Upper lobe of left lung (tissue), 6 donors: ENCODE data around the gene DHX29. TPM values are rescaled to one million over a fixed set of nuclear protein-coding genes. Genes with fewer than 3 reads are reported as not detected.

Experiments used
- ATAC-seq, 2 donors: fragments of 200-7000 bp; cut with Tn5 transposase; one replicate each; pipeline ENCODE4 v1.9.1; 2022; ENCODE audit warnings: mild to moderate bottlenecking in 2 of 2, moderate library complexity in 2 of 2; ENCODE audit not compliant: low FRiP score in 2 of 2
- DNase-seq, 2 donors: peaks; one replicate each; pipeline ENCODE4 v3.0.0-alpha.2; 2019 to 2020
- H3K27ac ChIP-seq, 4 donors: fragments of 200-600 bp; sonication (generic); one replicate each; pipeline ENCODE4 v1.5.1; 2016 to 2019
- H3K27me3 ChIP-seq, 4 donors: fragments of 200-600 bp; sonication (generic); one replicate each; pipeline ENCODE4 v1.5.1; 2017 to 2019
- H3K36me3 ChIP-seq, 4 donors: fragments of 200-600 bp; sonication (generic); one replicate each; pipeline ENCODE4 v1.5.1; 2016 to 2019
- H3K4me1 ChIP-seq, 4 donors: fragments of 200-600 bp; sonication (generic); one replicate each; pipeline ENCODE4 v1.5.1; 2018 to 2019
- H3K4me3 ChIP-seq, 4 donors: fragments of 200-600 bp; sonication (generic); one replicate each; pipeline ENCODE4 v1.5.1; 2017 to 2019; ENCODE audit warnings: mild to moderate bottlenecking in 2 of 4, moderate library complexity in 1 of 4
- H3K9me3 ChIP-seq, 4 donors: fragments of 200-600 bp; sonication (generic); one replicate each; pipeline ENCODE4 v1.5.1; 2018 to 2019
- CTCF ChIP-seq, 6 experiments: fragments of 450-650 bp in 4 of 6; fragments of 200-600 bp in 2 of 6; sonication (generic) in 2 of 6; IDR thresholded peaks; one replicate each; pipeline ENCODE4 v1.5.1; 2016 to 2019; ENCODE audit warnings: antibody characterized with exemption in 6 of 6
- EP300 ChIP-seq, 4 donors: sonication (generic); formaldehyde crosslinking; IDR thresholded peaks; one replicate each; pipeline ENCODE4 v1.5.1; 2017; ENCODE audit warnings: antibody characterized with exemption in 4 of 4, control low read depth in 2 of 4
- POLR2A ChIP-seq, 4 donors: fragments of 450-650 bp; IDR thresholded peaks; one replicate each; pipeline ENCODE4 v1.5.1; 2016 to 2017; ENCODE audit warnings: antibody characterized with exemption in 4 of 4, mild to moderate bottlenecking in 2 of 4
- POLR2AphosphoS5 ChIP-seq, 2 donors: sonication (generic); formaldehyde crosslinking; IDR thresholded peaks; one replicate each; pipeline ENCODE4 v1.5.1; 2017; ENCODE audit warnings: antibody characterized with exemption in 2 of 2
- WGBS, 2 donors: methylation state at CpG; one replicate each; pipeline ENCODE4 v1.1.5; 2017 to 2018; 5-methylcytosine and 5-hydroxymethylcytosine counted together
- total RNA-seq, 6 donors: library from RNA; depleted of rRNA in 4 of 6; stranded (reverse); fragments of >200 nt in 4 of 6; gene quantifications; one replicate each; pipeline versions ENCODE4 v1.1.0 to v1.2.1, GENCODE V29; 2016 to 2021
- donor health status: DM: no; HTN: no; CAD: no; lungs with moderate emphysema.
- donor health status: DM: no; HTN: yes; CAD: no; lungs with severe emphysema.

The DHX29 gene
- total RNA-seq, 6 donors from 2014 or later: 19.5 to 36.7 (median 24.1) TPM

DNA sequence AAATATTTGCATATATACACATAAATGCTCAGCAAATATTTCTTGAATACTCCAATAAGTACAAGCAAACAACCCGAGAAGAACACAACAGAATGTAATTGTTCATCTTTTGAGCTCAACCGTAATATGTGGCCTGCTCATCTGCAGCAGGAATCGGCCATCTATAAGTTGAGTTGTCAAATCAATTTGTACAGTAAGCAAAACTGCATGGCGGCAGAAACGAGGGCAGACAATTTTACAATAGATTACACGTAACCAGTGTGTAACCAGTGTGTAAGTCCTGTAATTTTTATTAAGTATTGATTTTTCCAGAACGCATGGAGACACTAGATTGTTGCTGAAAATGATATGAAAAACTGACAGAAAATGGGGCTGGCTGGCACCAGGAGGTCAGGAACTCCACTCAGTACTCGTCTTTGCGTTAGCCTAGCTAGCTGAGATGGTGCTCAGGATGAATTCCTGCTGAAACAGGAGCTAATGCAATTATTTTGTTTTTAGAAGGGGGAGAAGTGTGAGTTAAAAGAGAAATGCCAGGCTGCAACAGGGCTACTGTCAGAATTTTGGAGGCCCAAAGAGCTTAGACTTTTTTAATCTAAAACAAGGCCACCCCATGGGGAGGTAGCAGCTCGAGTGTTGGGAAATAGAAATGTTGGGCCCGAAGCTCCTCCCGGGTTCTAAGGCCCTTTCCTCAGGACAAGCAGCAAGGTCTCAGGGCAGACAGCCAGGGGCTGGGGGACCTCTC is 682 bp downstream of the DHX29 start:
- DNase-seq: no peak
- Histone ChIP-seq H3K9me3 (no peaks in the 10 kb centered on the region), H3K27me3 (no peaks in the 10 kb centered on the region), H3K36me3 (no peaks in the 10 kb centered on the region), H3K4me3 (peak overlapping the region; percentile 62 to 80 (median 70)), H3K4me1 (peaks cover 48 to 69% (median 56%) of the 10 kb centered on the region in 4 donors), H3K27ac (peak overlapping the region; percentile 89 to 96 (median 94))
- ATAC-seq: no peak
- WGBS, 2 donors: 11 to 12% methylated on average over 11 to 12 of the region's 12 CpGs
- no peak for TF ChIP-seq POLR2AphosphoS5 (IDR thresholded peaks at IDR 0.05)
- no peak for TF ChIP-seq CTCF (IDR thresholded peaks at IDR 0.05)
- no peak for TF ChIP-seq EP300 (IDR thresholded peaks at IDR 0.05)
- no peak for TF ChIP-seq POLR2A (IDR thresholded peaks at IDR 0.05)

GRCh38 chr5:55305345-55305744 is 2.1 kb downstream of the DHX29 start:
- 49 to 56% methylated on average over 4 of the region's 4 CpGs for WGBS, 2 donors
- H3K9me3 ChIP-seq: no peaks in the 10 kb centered on the region
- H3K4me1 ChIP-seq: peaks cover 47 to 62% (median 50%) of the 10 kb centered on the region in 4 donors
- TF ChIP-seq POLR2A (IDR thresholded peaks at IDR 0.05): no peak
- TF ChIP-seq POLR2AphosphoS5 (IDR thresholded peaks at IDR 0.05): no peak
- TF ChIP-seq CTCF (IDR thresholded peaks at IDR 0.05): no peak
- no peak for TF ChIP-seq EP300 (IDR thresholded peaks at IDR 0.05)
- ATAC-seq (no peak), DNase-seq (no peak)
- peaks cover 0 to 8% (median 3%) of the 10 kb centered on the region in 4 donors for H3K36me3 ChIP-seq
- H3K27me3 ChIP-seq: no peaks in the 10 kb centered on the region
- H3K4me3 ChIP-seq: peak overlapping the region in 1 of 4 donors; percentile 66
- H3K27ac ChIP-seq: peak overlapping the region in 1 of 4 donors; percentile 23

- H3K27me3 ChIP-seq: no peaks in the 10 kb centered on the region
- H3K9me3 ChIP-seq: no peaks in the 10 kb centered on the region
- WGBS, 2 donors: 76 to 81% methylated on average over 6 of the region's 6 CpGs
- ATAC-seq: no peak
- H3K27ac ChIP-seq: peak overlapping the region in 1 of 4 donors; percentile 32
- DNase-seq: no peak
- H3K4me1 ChIP-seq: peaks cover 41 to 55% (median 44%) of the 10 kb centered on the region in 4 donors
- H3K36me3 ChIP-seq: peaks cover 0 to 8% (median 3%) of the 10 kb centered on the region in 4 donors
- no peak for TF ChIP-seq CTCF (IDR thresholded peaks at IDR 0.05)
- TF ChIP-seq POLR2AphosphoS5 (IDR thresholded peaks at IDR 0.05): no peak
- no peak for TF ChIP-seq EP300 (IDR thresholded peaks at IDR 0.05)
- no peak for TF ChIP-seq POLR2A (IDR thresholded peaks at IDR 0.05)
- no peak overlapping the region for H3K4me3 ChIP-seq
These were observed 2.9 kb downstream of the DHX29 start for GRCh38 chr5:55304584-55304983.

GRCh38 chr5:55303238-55303690 is 4.2 kb downstream of the DHX29 start:
- H3K4me1 ChIP-seq: peaks cover 31 to 42% (median 34%) of the 10 kb centered on the region in 4 donors
- no peaks in the 10 kb centered on the region for H3K9me3 ChIP-seq
- peak overlapping the region in 3 of 4 donors; percentile 25 to 71 (median 56) for H3K27ac ChIP-seq
- H3K4me3 ChIP-seq: no peak overlapping the region
- WGBS, 2 donors: 36 to 37% methylated on average over 4 of the region's 4 CpGs
- ATAC-seq (peak in 1 of 2 donors; percentile 21), DNase-seq (peak in 1 of 2 donors; percentile 49)
- peaks cover 0 to 9% (median 3%) of the 10 kb centered on the region in 4 donors for H3K36me3 ChIP-seq
- TF ChIP-seq EP300 (IDR thresholded peaks at IDR 0.05): no peak
- no peak for TF ChIP-seq CTCF (IDR thresholded peaks at IDR 0.05)
- TF ChIP-seq POLR2AphosphoS5 (IDR thresholded peaks at IDR 0.05): no peak
- TF ChIP-seq POLR2A (IDR thresholded peaks at IDR 0.05): no peak
- no peaks in the 10 kb centered on the region for H3K27me3 ChIP-seq
